NCI-H2227 (cell line): ENCODE data around the gene TRIM32.
"Not testable (repeated sequence)": the region's sequence is repeated elsewhere in the genome, so short reads cannot be mapped to it uniquely, and the experiment has no call there.

Experiments
- DNase-seq: peaks from one replicate; lab custom pipeline; 2025; ENCODE audit not compliant: unreplicated experiment; lab: John Stamatoyannopoulos, UW

The TRIM32 gene

GRCh38 chr9:116673375-116673774 is 13.7 kb upstream of the TRIM32 start:
- DNase-seq: no peak

- no peak for DNase-seq
Measured at GRCh38 chr9:116674210-116674980, 12.7 kb upstream of the TRIM32 start.

GRCh38 chr9:116683535-116683934 is 3.6 kb upstream of the TRIM32 start:
- no peak for DNase-seq

GRCh38 chr9:116685166-116685565 is 1.9 kb upstream of the TRIM32 start:
- no peak for DNase-seq

- no peak for DNase-seq
Measured at GRCh38 chr9:116686135-116686534, 970 bp upstream of the TRIM32 start.

- DNase-seq: no peak
Measured at GRCh38 chr9:116686693-116687073, 422 bp upstream of the TRIM32 start.

GRCh38 chr9:116687754-116688135 is 640 bp downstream of the TRIM32 start:
- DNase-seq: no peak

- DNase-seq: no peak
Measured at GRCh38 chr9:116688806-116689485, 1.8 kb downstream of the TRIM32 start.

- no peak for DNase-seq
Measured at GRCh38 chr9:116689486-116690032, 2.5 kb downstream of the TRIM32 start.

- DNase-seq: not testable (repeated sequence)
Measured at GRCh38 chr9:116690805-116691204, 3.7 kb downstream of the TRIM32 start.

- no peak for DNase-seq
Measured at GRCh38 chr9:116691607-116692006, 4.5 kb downstream of the TRIM32 start.

GRCh38 chr9:116692616-116693015 is 5.5 kb downstream of the TRIM32 start:
- DNase-seq: no peak

GRCh38 chr9:116693233-116693731 is 6.2 kb downstream of the TRIM32 start:
- DNase-seq: no peak

GRCh38 chr9:116694785-116695291 is 7.7 kb downstream of the TRIM32 start:
- DNase-seq: no peak

GRCh38 chr9:116695438-116695837 is 8.3 kb downstream of the TRIM32 start:
- no peak for DNase-seq

- no peak for DNase-seq
Measured at GRCh38 chr9:116697362-116697761, 10.3 kb downstream of the TRIM32 start.

GRCh38 chr9:116697887-116698286 is 10.8 kb downstream of the TRIM32 start:
- DNase-seq: no peak

GRCh38 chr9:116700279-116700678 is 13.2 kb downstream of the TRIM32 start:
- DNase-seq: no peak

GRCh38 chr9:116700882-116701865 is 14.1 kb downstream of the TRIM32 start:
- DNase-seq: peak; percentile 3

- DNase-seq: no peak
Measured at GRCh38 chr9:116701940-116702642, 15.0 kb downstream of the TRIM32 start.
